AG04449 (cell line): Measurements from ENCODE around the gene SOBP.

Source experiments
- CTCF ChIA-PET: fragments of 350-600 bp; formaldehyde crosslinking; extraction: SDS; loops from one replicate; lab custom pipeline; 2021; ENCODE audit warnings: antibody characterized with exemption; lab: Yijun Ruan, JAX
- POLR2A ChIA-PET: fragments of 400-600, 350-600 bp; formaldehyde crosslinking; extraction: SDS; loops from one replicate; lab custom pipeline; 2020; ENCODE audit warnings: antibody characterized with exemption, inconsistent platforms; lab: Yijun Ruan, JAX
- DNase-seq: peaks from one replicate; pipeline ENCODE4 v3.0.0-alpha.2; 2010; ENCODE audit warnings: low read depth, low spot score
- H3K4me3 ChIP-seq: 2 replicates; pipeline ENCODE4 v1.5.1; 2011; ENCODE audit warnings: low read depth, mild to moderate bottlenecking, control low read depth, low read length
- TF ChIP-seq, protein P1 (sequence below): IDR thresholded peaks from one replicate; pipeline ENCODE4 v1.5.1; 2011; ENCODE audit warnings: mild to moderate bottlenecking, moderate library complexity, low read length, control low read depth, inconsistent platforms; ENCODE audit not compliant: insufficient read depth; ENCODE audit errors: missing control alignments

The SOBP gene

GRCh38 chr6:107537559-107537958 lies 47.6 kb downstream of the SOBP start:
- CTCF ChIA-PET = no interaction called here
- DNase-seq = no peak
- POLR2A ChIA-PET = no interaction called here
- TF ChIP-seq, protein P1, sequence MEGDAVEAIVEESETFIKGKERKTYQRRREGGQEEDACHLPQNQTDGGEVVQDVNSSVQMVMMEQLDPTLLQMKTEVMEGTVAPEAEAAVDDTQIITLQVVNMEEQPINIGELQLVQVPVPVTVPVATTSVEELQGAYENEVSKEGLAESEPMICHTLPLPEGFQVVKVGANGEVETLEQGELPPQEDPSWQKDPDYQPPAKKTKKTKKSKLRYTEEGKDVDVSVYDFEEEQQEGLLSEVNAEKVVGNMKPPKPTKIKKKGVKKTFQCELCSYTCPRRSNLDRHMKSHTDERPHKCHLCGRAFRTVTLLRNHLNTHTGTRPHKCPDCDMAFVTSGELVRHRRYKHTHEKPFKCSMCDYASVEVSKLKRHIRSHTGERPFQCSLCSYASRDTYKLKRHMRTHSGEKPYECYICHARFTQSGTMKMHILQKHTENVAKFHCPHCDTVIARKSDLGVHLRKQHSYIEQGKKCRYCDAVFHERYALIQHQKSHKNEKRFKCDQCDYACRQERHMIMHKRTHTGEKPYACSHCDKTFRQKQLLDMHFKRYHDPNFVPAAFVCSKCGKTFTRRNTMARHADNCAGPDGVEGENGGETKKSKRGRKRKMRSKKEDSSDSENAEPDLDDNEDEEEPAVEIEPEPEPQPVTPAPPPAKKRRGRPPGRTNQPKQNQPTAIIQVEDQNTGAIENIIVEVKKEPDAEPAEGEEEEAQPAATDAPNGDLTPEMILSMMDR = no peak
- no peak overlapping the region for H3K4me3 ChIP-seq

DNA sequence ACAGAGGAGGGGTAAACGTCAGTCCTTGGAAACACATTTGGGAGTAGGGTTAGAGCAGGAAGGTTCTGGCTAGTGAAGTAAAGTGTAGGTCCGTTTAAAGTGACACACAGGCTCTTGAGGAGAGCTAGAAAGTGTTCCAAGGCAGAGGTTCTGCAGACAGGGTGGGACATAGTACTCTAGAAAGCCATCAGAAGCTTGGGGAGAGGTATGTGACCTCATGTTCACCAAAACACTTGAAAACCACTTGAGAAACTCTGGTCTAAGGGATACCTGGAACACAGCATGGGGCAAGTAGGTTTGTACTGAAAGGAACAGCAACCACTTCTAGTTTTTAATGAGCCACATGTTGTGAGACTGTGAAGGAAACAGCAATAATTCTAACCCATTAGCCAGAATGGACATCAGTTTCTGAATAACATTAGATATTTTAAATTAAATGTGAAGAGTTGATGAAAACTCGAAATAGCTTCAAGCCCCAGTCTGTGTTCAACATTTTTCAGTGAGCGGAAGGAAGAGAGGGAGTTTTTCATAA lies 49.0 kb downstream of the SOBP start:
- CTCF ChIA-PET = no interaction called here
- no peak for DNase-seq
- POLR2A ChIA-PET = no interaction called here

DNA sequence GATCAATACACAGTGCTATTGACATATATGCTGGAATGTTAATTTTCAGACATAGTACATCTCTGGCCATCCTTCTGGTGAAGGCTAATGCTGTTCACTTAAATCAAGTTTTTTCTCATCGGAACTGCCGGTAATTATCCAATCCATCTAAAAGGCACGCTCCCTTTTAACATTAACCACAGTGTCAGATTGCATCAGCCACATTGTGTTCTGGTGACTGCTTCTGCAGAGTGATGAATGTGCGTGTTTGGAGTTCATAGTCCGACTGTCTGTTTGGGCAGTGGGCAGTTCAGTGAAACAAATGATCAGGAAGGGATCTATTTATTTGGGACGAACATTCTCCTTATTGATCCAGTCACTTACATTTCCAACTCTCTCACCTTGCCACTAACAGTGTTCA lies 49.5 kb downstream of the SOBP start:
- CTCF ChIA-PET = no interaction called here
- TF ChIP-seq, protein P1 = no peak
- H3K4me3 ChIP-seq = no peak overlapping the region
- DNase-seq = no peak
- POLR2A ChIA-PET = no interaction called here

More for the DNA sequence above, 49.0 kb downstream of the SOBP start:
- no peak overlapping the region for H3K4me3 ChIP-seq
- TF ChIP-seq, protein P1 = no peak

DNA sequence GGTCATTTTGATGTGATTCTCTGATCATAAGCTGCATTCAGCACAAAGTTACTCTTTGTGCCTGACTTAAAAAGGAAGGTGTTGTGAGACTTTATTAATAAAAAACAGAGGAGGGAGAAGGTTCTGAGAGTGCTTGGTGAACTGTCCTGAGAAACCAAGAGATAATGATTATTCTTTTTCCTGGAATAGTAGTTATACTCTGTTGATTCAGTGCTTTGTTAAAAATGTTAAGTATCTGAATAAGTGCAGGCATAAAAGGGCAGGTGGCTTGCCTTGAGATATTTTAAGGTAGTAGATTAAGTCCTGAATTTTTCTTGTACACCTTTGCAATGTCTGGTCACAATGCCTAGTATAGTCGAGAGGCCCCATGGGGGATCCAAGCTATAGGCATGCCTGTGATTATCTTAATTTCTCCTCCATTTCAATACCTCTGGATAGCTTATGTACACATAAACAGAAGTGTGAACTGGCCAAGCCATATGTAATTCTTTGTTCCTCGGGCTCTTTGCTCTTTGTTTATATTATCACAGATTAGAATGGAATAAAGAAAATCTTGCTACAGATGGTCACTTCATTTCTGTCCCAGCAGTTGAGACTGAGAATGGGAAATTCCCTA lies 50.0 kb downstream of the SOBP start:
- DNase-seq = no peak
- ChIA-PET CTCF (no interaction called here), POLR2A (no interaction called here)

DNA sequence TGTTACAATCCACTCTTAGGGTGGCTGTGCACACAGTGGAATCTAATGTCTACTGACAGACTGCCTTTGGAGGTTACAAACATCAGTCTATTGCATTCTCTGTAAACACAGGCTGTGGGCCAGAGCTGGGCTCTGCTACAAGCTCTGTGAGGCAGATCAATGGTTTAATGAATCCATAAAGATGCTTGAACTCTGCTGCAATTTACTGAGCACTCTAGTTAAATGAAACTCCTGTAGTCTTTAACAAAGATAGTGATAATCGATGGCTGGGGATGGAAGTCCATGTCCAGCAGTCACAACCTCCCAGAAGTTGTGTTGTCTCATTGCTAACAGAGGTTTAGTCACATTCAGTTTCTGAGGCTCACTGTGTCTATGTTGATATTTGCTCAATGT lies 50.5 kb downstream of the SOBP start:
- H3K4me3 ChIP-seq = no peak overlapping the region
- DNase-seq = no peak
- CTCF ChIA-PET = no interaction called here
- TF ChIP-seq, protein P1 = no peak
- POLR2A ChIA-PET = no interaction called here

More for the DNA sequence above, 50.0 kb downstream of the SOBP start:
- TF ChIP-seq, protein P1 = no peak
- no peak overlapping the region for H3K4me3 ChIP-seq

- DNase-seq = no peak
- no peak overlapping the region for H3K4me3 ChIP-seq
- TF ChIP-seq, protein P1 = no peak
- ChIA-PET POLR2A (no interaction called here), CTCF (no interaction called here)
These were observed 52.3 kb downstream of the SOBP start for GRCh38 chr6:107542192-107542668.
